ENCODE results near the gene ASCC3.

- TF ChIP-seq CTCF (IDR thresholded peaks at IDR 0.05; ENCODE audit: low read depth, low read length, missing input control) (no peak), GABPA (IDR thresholded peaks at IDR 0.05 in 1 of 2, conservative IDR thresholded peaks at IDR 0.05 in 1 of 2) (no peak), TAF1 (conservative IDR thresholded peaks at IDR 0.05) (no peak), FOXA1 (IDR thresholded peaks at IDR 0.05) (no peak), RAD21 (IDR thresholded peaks at IDR 0.05) (no peak)
These were observed 3.3 kb downstream of the ASCC3 start for GRCh38 chr6:100877851-100878250.

All from liver (tissue), 3 donors.